Mesenchymal stem cell (in vitro differentiated cells and primary cell): Measurements from ENCODE around the gene ANKRD1.
"Not testable (repeated sequence)": the region's sequence is repeated elsewhere in the genome, so short reads cannot be mapped to it uniquely, and the experiment has no call there.

Source experiments
- DNase-seq: peaks from one replicate; pipeline ENCODE4 v3.0.0-alpha.2; 2013
- H2AFZ ChIP-seq: one replicate; pipeline ENCODE4 v1.6.1; 2013; ENCODE audit warnings: low read depth, mild to moderate bottlenecking, control low read depth, inconsistent platforms, low read length, moderate library complexity
- H2AK5ac ChIP-seq: 2 replicates; pipeline ENCODE4 v1.6.1; 2013; ENCODE audit warnings: low read length, moderate library complexity, mild to moderate bottlenecking, inconsistent platforms; ENCODE audit not compliant: severe bottlenecking
- H2BK120ac ChIP-seq: one replicate; pipeline ENCODE4 v1.6.1; 2013; ENCODE audit warnings: low read depth, mild to moderate bottlenecking, inconsistent platforms, low read length, moderate library complexity
- H2BK12ac ChIP-seq, 2 experiments: one replicate each; pipeline ENCODE4 v1.6.1; 2013; ENCODE audit warnings: inconsistent platforms in 2 of 2, low read length in 2 of 2, mild to moderate bottlenecking in 2 of 2, moderate library complexity in 2 of 2, control low read depth in 1 of 2
- H2BK15ac ChIP-seq: one replicate; pipeline ENCODE4 v1.6.1; 2013; ENCODE audit warnings: mild to moderate bottlenecking, low read depth, inconsistent platforms; ENCODE audit not compliant: poor library complexity, severe bottlenecking
- H2BK5ac ChIP-seq: 2 replicates; pipeline ENCODE4 v1.6.1; 2013; ENCODE audit warnings: low read depth, mild to moderate bottlenecking, low read length, control low read depth, inconsistent platforms; ENCODE audit not compliant: poor library complexity, severe bottlenecking
- H3K14ac ChIP-seq, 2 experiments: one replicate each; pipeline ENCODE4 v1.6.1; 2013; ENCODE audit warnings: inconsistent platforms in 2 of 2, low read length in 2 of 2, control low read depth in 1 of 2, mild to moderate bottlenecking in 1 of 2, moderate library complexity in 1 of 2
- H3K18ac ChIP-seq, 2 experiments: one replicate each; pipeline ENCODE4 v1.6.1; 2013; ENCODE audit warnings: inconsistent platforms in 2 of 2, low read length in 2 of 2, control low read depth in 1 of 2, low read depth in 1 of 2, mild to moderate bottlenecking in 1 of 2
- H3K23ac ChIP-seq, 2 experiments: one replicate each; pipeline ENCODE4 v1.6.1; 2013; ENCODE audit warnings: inconsistent platforms in 2 of 2, low read length in 2 of 2, mild to moderate bottlenecking in 2 of 2, moderate library complexity in 2 of 2, control low read depth in 1 of 2
- H3K27ac ChIP-seq: 2 replicates; pipeline ENCODE4 v1.5.1; 2013; ENCODE audit warnings: mild to moderate bottlenecking, moderate library complexity, low read length, control low read depth, inconsistent platforms; ENCODE audit not compliant: poor library complexity, severe bottlenecking
- H3K27me3 ChIP-seq, 2 experiments: 2 replicates each; pipeline versions ENCODE4 v1.6.1 to v1.7.0; 2013; ENCODE audit warnings: low read length in 2 of 2, mild to moderate bottlenecking in 2 of 2, moderate library complexity in 2 of 2, control low read depth in 1 of 2, inconsistent platforms in 1 of 2; ENCODE audit not compliant: control insufficient read depth in 1 of 2, insufficient read depth in 1 of 2
- H3K36me3 ChIP-seq, 2 experiments: 2 replicates each; pipeline versions ENCODE4 v1.6.1 to v1.7.0; 2013; ENCODE audit warnings: low read length in 2 of 2, control low read depth in 1 of 2, inconsistent platforms in 1 of 2, low read depth in 1 of 2, mild to moderate bottlenecking in 1 of 2; ENCODE audit not compliant: insufficient read depth in 2 of 2, control insufficient read depth in 1 of 2
- H3K4ac ChIP-seq, 2 experiments: one replicate each; pipeline ENCODE4 v1.6.1; 2013; ENCODE audit warnings: inconsistent platforms in 2 of 2, low read length in 2 of 2, mild to moderate bottlenecking in 2 of 2, moderate library complexity in 2 of 2, control low read depth in 1 of 2, low read depth in 1 of 2
- H3K4me1 ChIP-seq: 2 replicates; pipeline ENCODE4 v1.6.1; 2013; ENCODE audit warnings: low read depth, low read length, control low read depth; ENCODE audit not compliant: control insufficient read depth, insufficient read depth
- H3K4me2 ChIP-seq: 2 replicates; pipeline ENCODE4 v1.6.1; 2013; ENCODE audit warnings: low read length, mild to moderate bottlenecking, inconsistent platforms; ENCODE audit not compliant: poor library complexity, severe bottlenecking
- H3K4me3 ChIP-seq, 2 experiments: 2 replicates each; pipeline versions ENCODE4 v1.5.1 to v1.7.0; 2013; ENCODE audit warnings: low read length in 2 of 2, mild to moderate bottlenecking in 2 of 2, control low read depth in 1 of 2, low read depth in 1 of 2; ENCODE audit not compliant: insufficient read depth in 1 of 2
- H3K79me1 ChIP-seq: replicated peaks from 2 replicates; pipeline ENCODE4 v1.6.1; 2013; ENCODE audit warnings: mild to moderate bottlenecking, control low read depth, low read length, inconsistent platforms; ENCODE audit not compliant: poor library complexity, severe bottlenecking
- H3K9ac ChIP-seq: 2 replicates; pipeline ENCODE4 v1.7.0; 2013; ENCODE audit warnings: mild to moderate bottlenecking, low read length, moderate library complexity
- H3K9me3 ChIP-seq: 2 replicates; pipeline ENCODE4 v1.7.0; 2013; ENCODE audit warnings: mild to moderate bottlenecking, low read length; ENCODE audit not compliant: control insufficient read depth
- H4K8ac ChIP-seq: one replicate; pipeline ENCODE4 v1.6.1; 2013; ENCODE audit warnings: inconsistent platforms, mild to moderate bottlenecking, low read length, moderate library complexity
- H4K91ac ChIP-seq: one replicate; pipeline ENCODE4 v1.6.1; 2013; ENCODE audit warnings: mild to moderate bottlenecking, low read length, inconsistent platforms
- WGBS: methylation state at CpG from one replicate; pipeline ENCODE4 v1.1.7; 2013; ENCODE audit warnings: mixed read lengths; 5-methylcytosine and 5-hydroxymethylcytosine counted together

Gene ANKRD1

DNA sequence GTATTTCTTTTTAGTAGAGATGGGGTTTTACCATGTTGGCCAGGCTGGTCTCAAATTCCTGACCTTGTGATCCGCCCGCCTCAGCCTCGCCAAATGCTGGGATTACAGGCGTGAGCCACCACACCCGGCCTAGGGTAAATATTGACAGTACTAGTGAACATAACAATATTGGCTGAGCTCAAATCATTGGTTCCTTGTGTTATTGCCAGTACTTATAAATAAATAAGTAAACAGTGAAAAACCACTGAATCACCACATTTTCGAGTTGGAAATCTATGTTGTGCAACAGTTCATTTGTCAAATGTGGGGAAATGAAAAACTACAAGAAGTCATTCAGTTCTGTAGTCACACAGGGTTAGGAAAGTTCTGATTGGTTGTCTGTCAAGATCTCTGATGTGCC is 33.3 kb downstream of the ANKRD1 start:
- H3K9me3 ChIP-seq: no peaks in the 10 kb centered on the region
- no peaks in the 10 kb centered on the region for H3K27me3 ChIP-seq
- no peak overlapping the region for H3K4ac ChIP-seq
- H2AK5ac ChIP-seq: no peak overlapping the region
- no peak overlapping the region for H3K4me3 ChIP-seq
- no peak overlapping the region for H4K8ac ChIP-seq
- no peak overlapping the region for H2BK12ac ChIP-seq
- no peak overlapping the region for H3K23ac ChIP-seq
- H3K9ac ChIP-seq: no peak overlapping the region
- H2BK5ac ChIP-seq: no peak overlapping the region
- H3K36me3 ChIP-seq: peaks cover 7 to 67% of the 10 kb centered on the region in 2 experiments
- no peak overlapping the region for H2BK15ac ChIP-seq
- H4K91ac ChIP-seq: no peak overlapping the region
- H2BK120ac ChIP-seq: no peak overlapping the region
- no peak overlapping the region for H3K27ac ChIP-seq
- no peak overlapping the region for H2AFZ ChIP-seq
- no peak overlapping the region for H3K4me2 ChIP-seq
- no peak overlapping the region for H3K14ac ChIP-seq
- WGBS: 94% methylated on average over 4 of the region's 6 CpGs
- peaks cover 10% of the 10 kb centered on the region for H3K79me1 ChIP-seq
- H3K4me1 ChIP-seq: no peaks in the 10 kb centered on the region
- no peak overlapping the region for H3K18ac ChIP-seq
- DNase-seq: no peak

DNA sequence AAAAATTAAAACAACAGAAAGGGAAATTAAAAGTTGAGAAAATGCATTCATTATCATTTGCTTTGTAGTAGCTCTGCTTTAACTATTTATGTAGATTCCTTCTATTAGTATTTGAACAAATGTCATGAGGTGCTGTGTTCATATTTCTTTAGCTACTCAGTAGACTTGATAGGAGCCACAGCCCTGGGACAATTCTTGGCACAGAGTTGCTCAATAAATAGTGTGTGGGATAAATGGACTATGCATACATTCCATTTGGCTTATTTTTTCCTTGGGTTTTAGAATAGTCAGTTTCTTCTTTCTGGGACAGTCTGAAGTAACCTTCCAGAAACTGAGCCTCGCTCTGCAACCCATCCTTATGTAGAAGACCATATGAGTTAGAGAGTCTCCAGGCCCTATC is 35.7 kb downstream of the ANKRD1 start:
- no peak overlapping the region for H4K8ac ChIP-seq
- peaks cover 8% of the 10 kb centered on the region for H3K79me1 ChIP-seq
- no peak overlapping the region for H3K14ac ChIP-seq
- no peaks in the 10 kb centered on the region for H3K9me3 ChIP-seq
- no peak overlapping the region for H3K27ac ChIP-seq
- no peaks in the 10 kb centered on the region for H3K4me1 ChIP-seq
- H2BK12ac ChIP-seq: no peak overlapping the region
- H2BK15ac ChIP-seq: no peak overlapping the region
- no peak overlapping the region for H4K91ac ChIP-seq
- no peak overlapping the region for H3K4me3 ChIP-seq
- no peak overlapping the region for H2BK120ac ChIP-seq
- no peak overlapping the region for H3K18ac ChIP-seq
- peak overlapping the region; percentile 7 for H3K9ac ChIP-seq
- no peak overlapping the region for H3K23ac ChIP-seq
- H3K27me3 ChIP-seq: no peaks in the 10 kb centered on the region
- peak; percentile 76 for DNase-seq
- no peak overlapping the region for H2BK5ac ChIP-seq
- no peak overlapping the region for H3K4me2 ChIP-seq
- no peak overlapping the region for H2AK5ac ChIP-seq
- WGBS: 100% methylated on average over 1 of the region's 1 CpG
- H2AFZ ChIP-seq: no peak overlapping the region
- H3K36me3 ChIP-seq: peaks cover 7 to 58% of the 10 kb centered on the region in 2 experiments
- H3K4ac ChIP-seq: no peak overlapping the region

DNA sequence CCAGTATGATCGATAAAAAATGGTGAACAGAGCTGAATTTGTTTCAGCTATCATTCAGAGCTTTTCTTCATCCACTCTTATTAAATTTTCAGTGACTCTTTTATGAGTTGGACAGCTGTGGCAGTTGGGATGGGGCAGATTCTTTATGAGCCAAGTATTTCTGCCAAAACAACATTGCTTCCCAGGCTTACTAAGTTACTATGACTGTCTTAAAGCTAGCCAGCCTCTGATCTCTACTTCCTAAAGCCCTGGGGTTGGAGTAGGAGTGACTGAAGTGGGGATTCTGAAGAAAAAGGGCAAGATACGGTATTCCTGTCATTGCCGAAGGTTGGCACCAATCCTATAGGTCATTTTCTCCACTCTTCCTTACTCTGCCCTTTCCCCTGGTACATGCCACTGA is 36.5 kb downstream of the ANKRD1 start:
- Histone ChIP-seq H3K4ac (no peak overlapping the region), H3K4me1 (no peaks in the 10 kb centered on the region), H3K14ac (no peak overlapping the region), H3K4me2 (no peak overlapping the region), H2BK5ac (no peak overlapping the region), H3K36me3 (peaks cover 7 to 59% of the 10 kb centered on the region in 2 experiments), H2AFZ (no peak overlapping the region), H3K27ac (no peak overlapping the region), H3K18ac (no peak overlapping the region), H4K91ac (no peak overlapping the region), H3K9ac (peak overlapping the region; percentile 7), H3K79me1 (peaks cover 8% of the 10 kb centered on the region), H3K9me3 (no peaks in the 10 kb centered on the region), H2BK120ac (no peak overlapping the region), H2BK15ac (no peak overlapping the region), H3K27me3 (no peaks in the 10 kb centered on the region), H2AK5ac (no peak overlapping the region), H2BK12ac (no peak overlapping the region), H3K23ac (no peak overlapping the region), H3K4me3 (no peak overlapping the region), H4K8ac (no peak overlapping the region)
- DNase-seq: no peak
- 100% methylated on average over 1 of the region's 3 CpGs for WGBS

DNA sequence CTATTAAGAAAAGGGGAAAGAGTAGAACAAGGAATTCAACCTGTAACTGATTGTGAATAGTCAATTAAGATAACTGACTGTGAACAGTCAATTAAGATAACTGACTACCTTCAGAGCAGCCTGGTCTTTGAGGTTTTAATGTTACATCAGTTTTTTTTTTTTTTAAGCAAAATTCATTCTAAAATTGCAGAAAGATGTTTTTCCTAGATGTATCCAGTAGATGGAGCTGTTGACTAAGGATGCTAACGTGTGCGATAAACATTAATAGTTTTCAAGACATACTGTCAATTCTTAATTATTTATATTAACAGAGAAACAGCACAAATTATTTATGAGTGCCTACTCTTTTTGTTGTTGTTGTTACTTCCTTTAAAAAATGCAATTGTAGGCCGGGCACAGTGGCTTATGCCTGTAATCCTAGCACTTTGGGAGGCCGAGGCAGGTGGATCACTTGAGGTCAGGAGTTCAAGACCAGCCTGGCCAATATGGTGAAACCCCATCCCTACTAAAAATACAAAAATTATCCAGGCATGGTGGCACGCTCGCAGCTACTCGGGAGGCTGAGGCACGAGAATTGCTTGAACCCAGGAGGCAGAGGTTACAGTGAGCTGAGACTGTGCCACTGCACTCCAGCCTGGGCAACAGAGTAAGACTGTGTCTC is 40.7 kb downstream of the ANKRD1 start:
- H3K79me1 ChIP-seq: peaks cover 15% of the 10 kb centered on the region
- not testable (repeated sequence) for H2AFZ ChIP-seq, H4K8ac ChIP-seq, H3K27ac ChIP-seq, H3K9me3 ChIP-seq, H2BK120ac ChIP-seq, H3K14ac ChIP-seq, H2BK5ac ChIP-seq, H3K9ac ChIP-seq, H3K4me1 ChIP-seq, H2BK15ac ChIP-seq, H3K4ac ChIP-seq, H3K4me3 ChIP-seq, H2BK12ac ChIP-seq, H3K18ac ChIP-seq, H3K27me3 ChIP-seq, H2AK5ac ChIP-seq, H4K91ac ChIP-seq, H3K4me2 ChIP-seq, H3K23ac ChIP-seq
- 92% methylated on average over 6 of the region's 8 CpGs for WGBS
- DNase-seq: peak; percentile 57
- H3K36me3 ChIP-seq: peaks cover 9 to 64% of the 10 kb centered on the region in 2 experiments
